Erythroblast (primary cell): Measurements from ENCODE around the gene ACSL1.
"Not testable (repeated sequence)": the region's sequence is repeated elsewhere in the genome, so short reads cannot be mapped to it uniquely, and the experiment has no call there.

ENCODE experiments used
- GATA1 ChIP-seq: IDR thresholded peaks from 2 replicates; pipeline ENCODE4 v1.6.1; 2011; ENCODE audit warnings: low read depth, mild to moderate bottlenecking, control low read depth, low read length, moderate library complexity
- POLR2A ChIP-seq: IDR thresholded peaks from 2 replicates; pipeline ENCODE4 v1.6.1; 2011; ENCODE audit warnings: mild to moderate bottlenecking, low read length

- not testable (repeated sequence) for TF ChIP-seq POLR2A, GATA1
Measured at GRCh38 chr4:184739575-184739974, 86.2 kb downstream of the ACSL1 start.
